ENCODE results near the gene RABGEF1. TPM values are rescaled to one million over a fixed set of nuclear protein-coding genes. Genes with fewer than 3 reads are reported as not detected.
"Not testable (repeated sequence)": the region's sequence is repeated elsewhere in the genome, so short reads cannot be mapped to it uniquely, and the experiment has no call there.

RABGEF1 gene
- total RNA-seq, 1 donor from 2014 or later = 19.4 TPM

- Mint-ChIP-seq H3K27ac (no peak overlapping the region), H3K4me3 (ENCODE audit: low read depth) (no peak overlapping the region), H3K36me3 (ENCODE audit: insufficient read depth) (no peaks in the 10 kb centered on the region), H3K27me3 (no peaks in the 10 kb centered on the region), H3K9me3 (ENCODE audit: low read depth) (no peaks in the 10 kb centered on the region), H3K4me1 (ENCODE audit: low read depth) (no peaks in the 10 kb centered on the region)
- DNase-seq (ENCODE audit: low spot score, unreplicated experiment) = no peak
- TF ChIP-seq CTCF (IDR thresholded peaks at IDR 0.05; ENCODE audit: unreplicated experiment) = no peak
Observed at GRCh38 chr7:66837661-66838060, 97.1 kb downstream of the RABGEF1 start.

DNA sequence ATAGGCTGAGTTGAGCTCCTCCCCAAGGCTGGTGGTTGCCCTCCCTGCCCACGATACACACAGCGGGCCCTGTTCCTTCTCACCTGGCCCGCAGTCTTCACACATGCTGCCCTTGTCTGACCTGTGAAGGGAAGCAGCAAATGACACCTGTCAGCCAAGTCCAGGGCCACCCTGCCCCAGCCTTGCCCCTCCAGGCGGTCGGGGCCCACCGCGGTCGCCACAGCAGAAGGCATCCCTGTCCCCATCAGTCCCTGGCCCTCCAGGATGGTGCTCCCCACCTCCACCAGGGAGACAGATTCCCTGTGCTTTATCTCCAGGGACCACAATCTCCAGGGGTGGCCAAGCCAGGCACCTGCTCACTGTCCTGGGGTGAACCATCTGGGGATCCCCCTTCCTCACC, 99.3 kb downstream of the RABGEF1 start:
- Mint-ChIP-seq H3K27me3 (no peaks in the 10 kb centered on the region), H3K4me1 (ENCODE audit: low read depth) (peaks cover 14% of the 10 kb centered on the region), H3K27ac (no peak overlapping the region), H3K9me3 (ENCODE audit: low read depth) (no peaks in the 10 kb centered on the region), H3K36me3 (ENCODE audit: insufficient read depth) (no peaks in the 10 kb centered on the region), H3K4me3 (ENCODE audit: low read depth) (no peak overlapping the region)
- no peak for TF ChIP-seq CTCF (IDR thresholded peaks at IDR 0.05; ENCODE audit: unreplicated experiment)
- DNase-seq (ENCODE audit: low spot score, unreplicated experiment) = no peak

DNA sequence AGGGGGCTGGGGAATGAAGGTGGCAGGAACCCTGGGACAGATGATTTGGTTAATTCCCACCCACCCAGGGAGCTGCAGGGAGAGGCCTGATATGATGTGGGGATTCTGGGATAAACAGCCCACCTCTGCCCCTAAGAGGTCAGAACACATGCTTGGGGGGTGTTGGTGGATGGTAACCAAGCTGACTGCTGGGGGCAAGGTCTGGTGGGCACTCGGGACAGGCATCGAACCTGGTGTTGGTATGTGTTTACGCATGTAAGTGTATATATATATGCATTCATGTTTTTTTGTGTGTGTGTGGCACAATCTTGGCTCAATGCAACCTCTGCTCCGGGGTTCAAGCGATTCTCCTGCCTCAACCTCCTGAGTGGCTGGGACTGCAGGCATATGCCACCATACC, 99.8 kb downstream of the RABGEF1 start:
- no peaks in the 10 kb centered on the region for H3K36me3 Mint-ChIP-seq (ENCODE audit: insufficient read depth)
- H3K4me1 Mint-ChIP-seq (ENCODE audit: low read depth) = peaks cover 15% of the 10 kb centered on the region
- no peak for DNase-seq (ENCODE audit: low spot score, unreplicated experiment)
- no peaks in the 10 kb centered on the region for H3K27me3 Mint-ChIP-seq
- no peaks in the 10 kb centered on the region for H3K9me3 Mint-ChIP-seq (ENCODE audit: low read depth)
- no peak overlapping the region for H3K4me3 Mint-ChIP-seq (ENCODE audit: low read depth)
- no peak overlapping the region for H3K27ac Mint-ChIP-seq
- TF ChIP-seq CTCF (IDR thresholded peaks at IDR 0.05; ENCODE audit: unreplicated experiment) = no peak

DNA sequence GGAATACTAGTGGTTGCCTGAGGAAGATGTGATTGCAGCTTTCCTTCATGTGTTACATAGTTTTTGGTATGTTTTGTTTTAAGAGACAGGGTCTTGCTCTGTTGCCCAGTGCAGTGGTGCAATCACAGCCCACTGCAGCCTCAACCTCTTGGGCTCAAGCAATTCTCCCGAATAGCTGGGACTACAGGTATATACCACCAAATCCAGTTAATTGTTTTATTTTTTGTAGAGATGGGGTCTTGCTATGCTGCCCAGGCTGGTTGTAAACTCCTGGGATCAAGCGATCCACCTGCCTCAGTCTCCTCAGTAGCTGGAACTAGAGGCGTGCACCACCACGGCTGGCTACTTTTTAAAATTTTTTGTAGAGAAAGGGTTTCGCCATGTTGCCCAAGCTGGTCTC, 101.4 kb downstream of the RABGEF1 start:
- H3K4me3 Mint-ChIP-seq (ENCODE audit: low read depth) = no peak overlapping the region
- peaks cover 22% of the 10 kb centered on the region for H3K4me1 Mint-ChIP-seq (ENCODE audit: low read depth)
- H3K9me3 Mint-ChIP-seq (ENCODE audit: low read depth) = no peaks in the 10 kb centered on the region
- H3K27ac Mint-ChIP-seq = no peak overlapping the region
- no peaks in the 10 kb centered on the region for H3K36me3 Mint-ChIP-seq (ENCODE audit: insufficient read depth)
- no peak for DNase-seq (ENCODE audit: low spot score, unreplicated experiment)
- H3K27me3 Mint-ChIP-seq = no peaks in the 10 kb centered on the region
- TF ChIP-seq CTCF (IDR thresholded peaks at IDR 0.05; ENCODE audit: unreplicated experiment) = no peak

GRCh38 chr7:66843492-66843891, 103.0 kb downstream of the RABGEF1 start:
- DNase-seq (ENCODE audit: low spot score, unreplicated experiment); H3K36me3 Mint-ChIP-seq (ENCODE audit: insufficient read depth); H3K9me3 Mint-ChIP-seq (ENCODE audit: low read depth); H3K27me3 Mint-ChIP-seq: not testable (repeated sequence)
- Mint-ChIP-seq H3K4me1 (ENCODE audit: low read depth) (peaks cover 22% of the 10 kb centered on the region), H3K27ac (peak overlapping the region; percentile 100), H3K4me3 (ENCODE audit: low read depth) (peak overlapping the region; percentile 95)

- no peaks in the 10 kb centered on the region for H3K36me3 Mint-ChIP-seq (ENCODE audit: insufficient read depth)
- H3K9me3 Mint-ChIP-seq (ENCODE audit: low read depth) = no peaks in the 10 kb centered on the region
Observed at GRCh38 chr7:66844552-66845378, 104.2 kb downstream of the RABGEF1 start.

More at GRCh38 chr7:66844552-66845378, 104.2 kb downstream of the RABGEF1 start:
- peak; percentile 99 for DNase-seq (ENCODE audit: low spot score, unreplicated experiment)
- Mint-ChIP-seq H3K27ac (peak overlapping the region; percentile 100), H3K4me3 (ENCODE audit: low read depth) (peak overlapping the region; percentile 95), H3K27me3 (no peaks in the 10 kb centered on the region), H3K4me1 (ENCODE audit: low read depth) (peaks cover 22% of the 10 kb centered on the region)
- TF ChIP-seq CTCF (IDR thresholded peaks at IDR 0.05; ENCODE audit: unreplicated experiment) = peak; percentile 41
